ENCODE data around the gene KCNIP1.

GRCh38 chr5:170761048-170761707 lies 257.4 kb downstream of the KCNIP1 start:
- TF ChIP-seq POLR2A (IDR thresholded peaks at IDR 0.05; ENCODE audit: low read length) (no peak), CHD2 (IDR thresholded peaks at IDR 0.05; ENCODE audit: low read length, partially characterized antibody) (no peak), CTCF (IDR thresholded peaks at IDR 0.05) (no peak), REST (IDR thresholded peaks at IDR 0.05) (no peak), NFE2L2 (conservative IDR thresholded peaks at IDR 0.05; ENCODE audit: low read length) (no peak), RCOR1 (IDR thresholded peaks at IDR 0.05; ENCODE audit: low read depth, low read length) (no peak), POLR2AphosphoS2 (conservative IDR thresholded peaks at IDR 0.05; ENCODE audit: low read length) (no peak), ESRRA (IDR thresholded peaks at IDR 0.05; ENCODE audit: borderline replicate concordance, low read length) (no peak)
